ENCODE data around the gene RNFT1.
"Not testable (repeated sequence)": the region's sequence is repeated elsewhere in the genome, so short reads cannot be mapped to it uniquely, and the experiment has no call there.

The RNFT1 gene

GRCh38 chr17:59964482-59965328 is at the start of gene RNFT1:
Gene RNFT1 (minus strand): TSS chr17:59964740. CDS start chr17:59964663, 77 bp downstream.
- TF ChIP-seq CTCF (conservative IDR thresholded peaks at IDR 0.05) (no peak), ZFX (IDR thresholded peaks at IDR 0.05) (0 out of 2 replicates have a peak, but pooled peaks have one; percentile 12)
- peak within 1 kb of the TSS; percentile 73 for H3K27ac ChIP-seq

GRCh38 chr17:60009326-60009725 is 44.8 kb upstream of the RNFT1 start:
- H3K27ac ChIP-seq: not testable (repeated sequence)

GRCh38 chr17:60008377-60008776 is 43.8 kb upstream of the RNFT1 start:
- not testable (repeated sequence) for H3K27ac ChIP-seq

GRCh38 chr17:60006160-60006559 is 41.6 kb upstream of the RNFT1 start:
- TF ChIP-seq CTCF (conservative IDR thresholded peaks at IDR 0.05) (no peak), ZFX (IDR thresholded peaks at IDR 0.05) (no peak)
- H3K27ac ChIP-seq: no peak overlapping the region

GRCh38 chr17:60004561-60004960 is 40.0 kb upstream of the RNFT1 start:
- H3K27ac ChIP-seq: not testable (repeated sequence)

GRCh38 chr17:60002405-60002804 is 37.9 kb upstream of the RNFT1 start:
- H3K27ac ChIP-seq: not testable (repeated sequence)

- H3K27ac ChIP-seq: not testable (repeated sequence)
These were observed 32.1 kb upstream of the RNFT1 start for GRCh38 chr17:59996608-59997007.

- not testable (repeated sequence) for H3K27ac ChIP-seq
These were observed 10.6 kb upstream of the RNFT1 start for GRCh38 chr17:59975166-59975565.

- H3K27ac ChIP-seq: not testable (repeated sequence)
These were observed 8.9 kb upstream of the RNFT1 start for GRCh38 chr17:59973483-59973882.

GRCh38 chr17:59972778-59973177 is 8.2 kb upstream of the RNFT1 start:
- no peak for TF ChIP-seq CTCF (conservative IDR thresholded peaks at IDR 0.05)
- TF ChIP-seq ZFX (IDR thresholded peaks at IDR 0.05): no peak
- H3K27ac ChIP-seq: no peak overlapping the region

GRCh38 chr17:59971771-59972170 is 7.2 kb upstream of the RNFT1 start:
- not testable (repeated sequence) for H3K27ac ChIP-seq

- H3K27ac ChIP-seq: peak overlapping the region; percentile 73
- TF ChIP-seq CTCF (conservative IDR thresholded peaks at IDR 0.05): no peak
- no peak for TF ChIP-seq ZFX (IDR thresholded peaks at IDR 0.05)
These were observed 630 bp downstream of the RNFT1 start for GRCh38 chr17:59963738-59964481.
